Thoracic aorta (tissue), 2 donors: ENCODE measurements around the gene SIAE. TPM values are rescaled to one million over a fixed set of nuclear protein-coding genes. Genes with fewer than 3 reads are reported as not detected.

Experiments used
- ATAC-seq: fragments of 150-250 bp; one replicate; pipeline ENCODE4 v1.8.0; 2017; ENCODE audit warnings: low read depth; ENCODE audit not compliant: insufficient number of reproducible peaks, low FRiP score
- DNase-seq: peaks from one replicate; pipeline ENCODE4 v3.0.0-alpha.2; 2020; ENCODE audit warnings: low spot score
- H3K27ac ChIP-seq, 2 donors: fragments of 200-600 bp; sonication (generic); 1 replicate in 1 of 2; 2 replicates in 1 of 2; pipeline ENCODE4 v1.5.1; 2016; ENCODE audit warnings: mild to moderate bottlenecking in 2 of 2, moderate library complexity in 2 of 2
- H3K27me3 ChIP-seq: fragments of 200-600 bp; sonication (generic); replicated peaks from 2 replicates; pipeline ENCODE4 v1.6.0; 2016; ENCODE audit warnings: mild to moderate bottlenecking; ENCODE audit not compliant: insufficient read depth
- H3K36me3 ChIP-seq: fragments of 200-600 bp; sonication (generic); one replicate; pipeline ENCODE4 v1.5.1; 2016
- H3K4me1 ChIP-seq, 2 donors: fragments of 200-600 bp; sonication (generic); 1 replicate in 1 of 2; 2 replicates in 1 of 2; pipeline versions ENCODE4 v1.5.1 to v1.6.0; 2016; ENCODE audit warnings: low read depth in 2 of 2, mild to moderate bottlenecking in 1 of 2; ENCODE audit not compliant: control insufficient read depth in 1 of 2
- H3K4me3 ChIP-seq: fragments of 200-600 bp; sonication (generic); 2 replicates; pipeline ENCODE4 v1.5.1; 2016; ENCODE audit warnings: mild to moderate bottlenecking
- H3K9me3 ChIP-seq: fragments of 200-600 bp; sonication (generic); 2 replicates; pipeline ENCODE4 v1.5.1; 2016
- total RNA-seq, 2 donors: library from RNA; depleted of rRNA; stranded (reverse); fragments of >200 nt; gene quantifications; one replicate each; pipeline versions ENCODE4 v1.1.0 to v1.2.3, GENCODE V29; 2016
- TF ChIP-seq, protein P1 (sequence below): fragments of 200-600 bp; sonication (generic); IDR thresholded peaks from one replicate; pipeline ENCODE4 v1.5.1; 2019; ENCODE audit warnings: antibody characterized with exemption

The SIAE gene
- total RNA-seq, 2 donors from 2014 or later, result 9.7 to 20.0 TPM

DNA sequence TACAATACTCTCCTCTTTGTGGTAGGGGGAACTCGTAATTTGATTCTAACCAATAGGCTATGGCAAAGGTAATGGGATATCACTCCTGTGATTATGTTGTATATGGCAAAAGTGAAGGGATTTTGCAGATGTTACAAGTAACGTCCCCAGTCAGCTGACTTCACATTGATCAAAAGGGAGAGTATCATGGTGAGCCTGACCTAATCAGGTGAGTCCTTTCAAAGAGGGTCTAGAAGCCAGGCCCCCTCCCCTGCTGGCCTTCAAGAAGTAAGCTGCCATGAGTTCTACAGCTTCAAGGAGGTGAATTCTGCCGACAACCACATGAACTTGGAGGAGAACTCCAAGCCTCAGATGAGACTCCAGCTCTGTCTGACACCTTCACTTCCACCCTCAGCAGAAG lies 30.9 kb downstream of the SIAE start:
- Histone ChIP-seq H3K4me1 (peaks cover 5 to 24% of the 10 kb centered on the region in 2 donors), H3K36me3 (no peaks in the 10 kb centered on the region), H3K9me3 (no peaks in the 10 kb centered on the region), H3K4me3 (no peak overlapping the region), H3K27ac (peak overlapping the region; percentile 80 to 81), H3K27me3 (no peaks in the 10 kb centered on the region)
- TF ChIP-seq, protein P1, sequence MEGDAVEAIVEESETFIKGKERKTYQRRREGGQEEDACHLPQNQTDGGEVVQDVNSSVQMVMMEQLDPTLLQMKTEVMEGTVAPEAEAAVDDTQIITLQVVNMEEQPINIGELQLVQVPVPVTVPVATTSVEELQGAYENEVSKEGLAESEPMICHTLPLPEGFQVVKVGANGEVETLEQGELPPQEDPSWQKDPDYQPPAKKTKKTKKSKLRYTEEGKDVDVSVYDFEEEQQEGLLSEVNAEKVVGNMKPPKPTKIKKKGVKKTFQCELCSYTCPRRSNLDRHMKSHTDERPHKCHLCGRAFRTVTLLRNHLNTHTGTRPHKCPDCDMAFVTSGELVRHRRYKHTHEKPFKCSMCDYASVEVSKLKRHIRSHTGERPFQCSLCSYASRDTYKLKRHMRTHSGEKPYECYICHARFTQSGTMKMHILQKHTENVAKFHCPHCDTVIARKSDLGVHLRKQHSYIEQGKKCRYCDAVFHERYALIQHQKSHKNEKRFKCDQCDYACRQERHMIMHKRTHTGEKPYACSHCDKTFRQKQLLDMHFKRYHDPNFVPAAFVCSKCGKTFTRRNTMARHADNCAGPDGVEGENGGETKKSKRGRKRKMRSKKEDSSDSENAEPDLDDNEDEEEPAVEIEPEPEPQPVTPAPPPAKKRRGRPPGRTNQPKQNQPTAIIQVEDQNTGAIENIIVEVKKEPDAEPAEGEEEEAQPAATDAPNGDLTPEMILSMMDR, result no peak
- no peak for ATAC-seq
- no peak for DNase-seq

DNA sequence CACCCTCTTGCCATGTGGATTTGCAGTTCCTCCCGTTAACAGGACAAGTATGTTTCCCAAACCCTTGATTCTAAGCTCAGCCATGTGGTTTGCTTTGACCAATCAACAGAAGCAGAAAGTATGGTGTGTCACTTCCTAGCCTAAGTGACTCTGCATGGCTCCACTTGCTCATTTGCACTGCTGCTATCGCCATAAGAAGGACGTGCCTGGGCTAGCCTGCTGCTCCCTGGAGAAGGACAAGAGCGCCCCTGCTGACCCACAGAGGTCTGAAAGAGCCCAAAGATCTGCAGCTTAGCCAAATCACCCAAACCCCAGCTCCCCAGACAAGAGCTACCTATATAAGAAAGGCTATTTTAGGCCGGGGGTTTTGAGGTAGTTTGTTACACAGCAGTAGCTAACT lies 32.9 kb downstream of the SIAE start:
- Histone ChIP-seq H3K27ac (no peak overlapping the region), H3K36me3 (no peaks in the 10 kb centered on the region), H3K4me3 (no peak overlapping the region), H3K27me3 (no peaks in the 10 kb centered on the region), H3K9me3 (no peaks in the 10 kb centered on the region), H3K4me1 (peaks cover 5 to 39% of the 10 kb centered on the region in 2 donors)
- ATAC-seq (no peak), DNase-seq (no peak)
- TF ChIP-seq, protein P1, result no peak

DNA sequence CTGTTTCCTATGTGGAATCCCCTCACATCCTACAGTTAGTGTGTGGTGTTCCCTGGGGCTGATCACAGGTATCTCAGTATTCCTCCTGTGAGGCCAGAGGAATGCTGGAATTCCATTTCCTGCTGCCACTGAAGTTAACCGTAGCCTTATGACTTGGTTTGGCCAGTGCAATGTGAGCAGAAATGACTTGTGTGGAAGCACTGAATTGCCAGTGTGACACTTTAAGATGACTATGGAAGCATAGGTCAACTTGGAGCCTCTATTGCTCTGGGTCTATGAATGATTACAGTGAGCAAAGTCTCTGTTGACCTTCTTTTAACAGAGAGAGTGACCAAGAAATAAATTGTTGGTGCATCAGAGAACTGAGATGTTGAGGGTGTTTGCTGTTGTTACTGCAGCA lies 34.4 kb downstream of the SIAE start:
- no peak for DNase-seq
- Histone ChIP-seq H3K27me3 (no peaks in the 10 kb centered on the region), H3K4me3 (no peak overlapping the region), H3K27ac (no peak overlapping the region), H3K4me1 (peaks cover 10 to 43% of the 10 kb centered on the region in 2 donors), H3K9me3 (no peaks in the 10 kb centered on the region), H3K36me3 (no peaks in the 10 kb centered on the region)
- TF ChIP-seq, protein P1, result no peak
- ATAC-seq, result no peak

DNA sequence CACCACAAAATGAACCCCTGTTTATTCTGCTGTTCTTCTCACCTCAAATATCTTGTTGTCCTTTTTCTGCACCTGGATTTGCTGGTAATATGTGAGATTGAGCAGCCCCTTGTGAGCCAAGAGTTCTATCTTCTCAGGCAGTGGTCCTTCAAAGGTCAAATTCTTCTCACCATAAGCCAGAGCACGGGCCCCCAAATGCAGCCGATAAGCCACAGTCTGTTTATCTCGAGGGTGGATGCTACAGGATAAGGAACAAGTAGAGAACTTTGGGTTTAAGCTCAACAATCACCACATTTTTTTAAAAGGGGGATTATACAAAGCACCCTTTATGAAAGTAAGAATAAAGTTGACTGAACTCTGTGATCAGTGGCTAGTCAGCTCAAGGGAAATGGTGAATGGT lies 35.0 kb downstream of the SIAE start:
- Histone ChIP-seq H3K4me1 (peaks cover 10 to 44% of the 10 kb centered on the region in 2 donors), H3K36me3 (no peaks in the 10 kb centered on the region), H3K27me3 (no peaks in the 10 kb centered on the region), H3K9me3 (no peaks in the 10 kb centered on the region), H3K4me3 (no peak overlapping the region), H3K27ac (no peak overlapping the region)
- TF ChIP-seq, protein P1, result no peak
- DNase-seq (no peak), ATAC-seq (no peak)

DNA sequence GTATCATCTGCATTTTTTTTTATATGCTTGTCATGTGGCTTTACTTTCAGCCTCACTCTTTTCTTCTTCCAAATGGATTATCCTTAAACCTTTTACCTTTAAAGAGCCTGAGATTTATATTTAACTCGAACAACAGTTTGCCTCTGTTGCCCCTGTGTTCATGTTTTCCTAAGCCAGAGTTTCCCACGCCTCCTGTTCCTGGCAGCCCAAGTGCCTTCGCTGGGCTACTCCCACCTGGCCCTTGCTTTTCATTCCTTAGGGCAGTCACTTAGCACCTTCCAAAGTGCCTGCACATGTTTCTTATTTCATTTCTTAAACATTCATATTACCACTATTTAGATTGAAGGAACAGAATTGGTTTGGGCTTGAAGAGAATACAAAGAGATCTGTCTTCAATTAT lies 37.6 kb downstream of the SIAE start:
- no peak overlapping the region for H3K4me3 ChIP-seq
- DNase-seq (no peak), ATAC-seq (no peak)
- TF ChIP-seq, protein P1, result no peak
- H3K27ac ChIP-seq, result peak overlapping the region; percentile 61 to 63
- H3K4me1 ChIP-seq, result peaks cover 5 to 36% of the 10 kb centered on the region in 2 donors
- peaks cover 22% of the 10 kb centered on the region for H3K36me3 ChIP-seq
- no peaks in the 10 kb centered on the region for H3K27me3 ChIP-seq
- no peaks in the 10 kb centered on the region for H3K9me3 ChIP-seq
